NT2/D1 (cell line): ENCODE measurements around the gene NBPF20.
"Not testable (repeated sequence)": the region's sequence is repeated elsewhere in the genome, so short reads cannot be mapped to it uniquely, and the experiment has no call there.

Experiments
- SUZ12 ChIP-seq: IDR thresholded peaks from 2 replicates; pipeline ENCODE4 v1.6.1; 2011; ENCODE audit not compliant: insufficient read length, insufficient read depth; ENCODE audit errors: extremely low read depth
- ZNF274 ChIP-seq: IDR thresholded peaks from 2 replicates; pipeline ENCODE4 v1.6.1; 2011; ENCODE audit warnings: mild to moderate bottlenecking, low read depth, low read length

DNA sequence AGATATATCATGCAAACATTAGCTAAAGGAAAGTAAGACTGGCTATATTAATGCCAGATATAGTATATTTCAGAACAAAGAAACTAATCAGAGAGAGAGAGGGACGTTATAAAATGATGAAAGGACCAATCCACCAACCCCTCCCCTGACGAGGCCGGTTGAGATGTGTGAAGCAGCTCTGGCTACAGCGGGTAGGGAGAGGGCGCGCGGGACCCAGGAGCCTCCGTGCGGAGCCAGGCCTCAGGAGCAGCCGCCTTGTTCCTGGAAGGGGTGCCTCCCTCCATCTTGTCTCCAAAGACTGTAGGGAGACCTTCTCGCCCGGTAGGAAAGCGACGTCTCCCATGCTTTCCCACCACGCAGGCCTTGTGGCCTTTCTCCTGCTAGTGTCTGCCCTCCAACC, 5.4 kb upstream of the NBPF20 start:
- TF ChIP-seq ZNF274, SUZ12: not testable (repeated sequence)
